Neural cell (in vitro differentiated cells): ENCODE measurements around the gene SRF. TPM values are rescaled to one million over a fixed set of nuclear protein-coding genes. Genes with fewer than 3 reads are reported as not detected.

Experiments
- H2AFZ ChIP-seq: fragments of 200-600, 300-800 bp; sonication (generic), shearing (Covaris generic); 2 replicates; pipeline ENCODE4 v1.6.0; 2014; ENCODE audit warnings: low read depth, mild to moderate bottlenecking, antibody characterized with exemption, low read length, moderate library complexity
- H3F3A ChIP-seq: fragments of 200-600 bp; shearing (Covaris generic); 2 replicates; pipeline ENCODE4 v1.6.1; 2016; ENCODE audit warnings: mild to moderate bottlenecking, moderate library complexity, mixed read lengths, antibody characterized with exemption, low read length; ENCODE audit not compliant: insufficient read depth, poor library complexity, severe bottlenecking
- H3K27ac ChIP-seq: fragments of 200-600, 300-800 bp; sonication (generic), shearing (Covaris generic); 2 replicates; pipeline ENCODE4 v1.5.1; 2014; ENCODE audit warnings: mild to moderate bottlenecking, low read length, moderate library complexity
- H3K27me3 ChIP-seq: fragments of 300-800, 200-600 bp; sonication (generic), shearing (Covaris generic); 2 replicates; pipeline ENCODE4 v1.6.0; 2014; ENCODE audit warnings: mild to moderate bottlenecking, low read depth, low read length, moderate library complexity; ENCODE audit not compliant: insufficient read depth
- H3K36me3 ChIP-seq: fragments of 300-800, 200-600 bp; sonication (generic), shearing (Covaris generic); 2 replicates; pipeline ENCODE4 v1.5.1; 2014; ENCODE audit warnings: mild to moderate bottlenecking, antibody characterized with exemption, low read length, moderate library complexity; ENCODE audit not compliant: insufficient read depth
- H3K4me2 ChIP-seq: fragments of 300-800, 200-600 bp; sonication (generic), shearing (Covaris generic); 2 replicates; pipeline ENCODE4 v1.6.0; 2014; ENCODE audit warnings: mild to moderate bottlenecking, low read length
- H3K4me3 ChIP-seq: fragments of 300-800, 200-600 bp; sonication (generic), shearing (Covaris generic); 2 replicates; pipeline ENCODE4 v1.5.1; 2014; ENCODE audit warnings: mild to moderate bottlenecking, low read length, moderate library complexity
- H3K79me2 ChIP-seq: fragments of 200-600 bp; shearing (Covaris generic); replicated peaks from 2 replicates; pipeline ENCODE4 v1.6.0; 2014; ENCODE audit warnings: mild to moderate bottlenecking, low read length, moderate library complexity; ENCODE audit not compliant: insufficient read depth
- H3K9ac ChIP-seq: fragments of 300-800, 200-600 bp; sonication (generic), shearing (Covaris generic); 2 replicates; pipeline ENCODE4 v1.6.1; 2016; ENCODE audit warnings: mild to moderate bottlenecking, low read length, mixed read lengths
- H3K9me2 ChIP-seq: fragments of 200-600 bp; shearing (Covaris generic); 2 replicates; pipeline ENCODE4 v1.6.1; 2016; ENCODE audit warnings: mild to moderate bottlenecking, low read length, mixed read lengths; ENCODE audit not compliant: insufficient read depth
- H3K9me3 ChIP-seq: fragments of 200-600, 300-800 bp; sonication (generic), shearing (Covaris generic); 2 replicates; pipeline ENCODE4 v1.6.1; 2016; ENCODE audit warnings: mild to moderate bottlenecking, mixed run types, low read length, moderate library complexity, mixed read lengths
- H4K20me1 ChIP-seq: fragments of 200-600 bp; shearing (Covaris generic); 2 replicates; pipeline ENCODE4 v1.6.1; 2016; ENCODE audit warnings: mild to moderate bottlenecking, mixed run types; ENCODE audit not compliant: insufficient read depth
- EP300 ChIP-seq: fragments of 450-650 bp; conservative IDR thresholded peaks from 2 replicates; pipeline ENCODE4 v1.6.1; 2014; ENCODE audit warnings: antibody characterized with exemption, mild to moderate bottlenecking, moderate library complexity; ENCODE audit not compliant: poor library complexity, severe bottlenecking
- EZH2 ChIP-seq: fragments of 200-600, 300-800 bp; shearing (Covaris generic), sonication (generic); IDR thresholded peaks from 2 replicates; pipeline ENCODE4 v1.6.1; 2014; ENCODE audit warnings: antibody characterized with exemption, low read length, borderline replicate concordance, mild to moderate bottlenecking; ENCODE audit not compliant: insufficient read depth, poor library complexity, severe bottlenecking
- MXI1 ChIP-seq: fragments of 450-650 bp; conservative IDR thresholded peaks from 2 replicates; pipeline ENCODE4 v1.6.1; 2014; ENCODE audit warnings: antibody characterized with exemption, mild to moderate bottlenecking; ENCODE audit not compliant: poor library complexity, severe bottlenecking
- POLR2AphosphoS5 ChIP-seq: IDR thresholded peaks from 2 replicates; pipeline ENCODE4 v1.6.1; 2012
- RAD21 ChIP-seq: fragments of 450-650 bp; conservative IDR thresholded peaks from 2 replicates; pipeline ENCODE4 v1.6.1; 2014; ENCODE audit warnings: antibody characterized with exemption, mild to moderate bottlenecking, moderate library complexity
- SMC3 ChIP-seq: fragments of 450-650 bp; conservative IDR thresholded peaks from 2 replicates; pipeline ENCODE4 v1.6.1; 2014; ENCODE audit warnings: antibody characterized with exemption, mild to moderate bottlenecking, moderate library complexity; ENCODE audit not compliant: poor library complexity
- TAF1 ChIP-seq: IDR thresholded peaks from 2 replicates; pipeline ENCODE4 v1.6.1; 2012; ENCODE audit warnings: low read depth
- polyA plus RNA-seq: library from polyadenylated mRNA; depleted of rRNA; stranded (reverse); fragments of >200 nt; gene quantifications from 2 replicates; pipeline ENCODE4 v1.2.3, GENCODE V29; 2014
- TF ChIP-seq, protein P1 (sequence below): fragments of 450-650 bp; IDR thresholded peaks from 2 replicates; pipeline ENCODE4 v1.5.1; 2014; ENCODE audit warnings: antibody characterized with exemption, mild to moderate bottlenecking, moderate library complexity; ENCODE audit not compliant: poor library complexity, severe bottlenecking
- TF ChIP-seq, protein P2 (sequence below): IDR thresholded peaks from 2 replicates; pipeline ENCODE4 v1.6.1; 2012; ENCODE audit warnings: borderline replicate concordance

SRF gene
- polyA plus RNA-seq, 1 donor from 2014 or later = 24.8 TPM

GRCh38 chr6:43202451-43202850 is 31.4 kb downstream of the SRF start:
- no peaks in the 10 kb centered on the region for H4K20me1 ChIP-seq
- no peak overlapping the region for H3K27ac ChIP-seq
- H3F3A ChIP-seq = no peaks in the 10 kb centered on the region
- TF ChIP-seq POLR2AphosphoS5 (no peak), EZH2 (no peak), SMC3 (no peak)
- TF ChIP-seq, protein P1, sequence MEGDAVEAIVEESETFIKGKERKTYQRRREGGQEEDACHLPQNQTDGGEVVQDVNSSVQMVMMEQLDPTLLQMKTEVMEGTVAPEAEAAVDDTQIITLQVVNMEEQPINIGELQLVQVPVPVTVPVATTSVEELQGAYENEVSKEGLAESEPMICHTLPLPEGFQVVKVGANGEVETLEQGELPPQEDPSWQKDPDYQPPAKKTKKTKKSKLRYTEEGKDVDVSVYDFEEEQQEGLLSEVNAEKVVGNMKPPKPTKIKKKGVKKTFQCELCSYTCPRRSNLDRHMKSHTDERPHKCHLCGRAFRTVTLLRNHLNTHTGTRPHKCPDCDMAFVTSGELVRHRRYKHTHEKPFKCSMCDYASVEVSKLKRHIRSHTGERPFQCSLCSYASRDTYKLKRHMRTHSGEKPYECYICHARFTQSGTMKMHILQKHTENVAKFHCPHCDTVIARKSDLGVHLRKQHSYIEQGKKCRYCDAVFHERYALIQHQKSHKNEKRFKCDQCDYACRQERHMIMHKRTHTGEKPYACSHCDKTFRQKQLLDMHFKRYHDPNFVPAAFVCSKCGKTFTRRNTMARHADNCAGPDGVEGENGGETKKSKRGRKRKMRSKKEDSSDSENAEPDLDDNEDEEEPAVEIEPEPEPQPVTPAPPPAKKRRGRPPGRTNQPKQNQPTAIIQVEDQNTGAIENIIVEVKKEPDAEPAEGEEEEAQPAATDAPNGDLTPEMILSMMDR = no peak
- TF ChIP-seq, protein P2, sequence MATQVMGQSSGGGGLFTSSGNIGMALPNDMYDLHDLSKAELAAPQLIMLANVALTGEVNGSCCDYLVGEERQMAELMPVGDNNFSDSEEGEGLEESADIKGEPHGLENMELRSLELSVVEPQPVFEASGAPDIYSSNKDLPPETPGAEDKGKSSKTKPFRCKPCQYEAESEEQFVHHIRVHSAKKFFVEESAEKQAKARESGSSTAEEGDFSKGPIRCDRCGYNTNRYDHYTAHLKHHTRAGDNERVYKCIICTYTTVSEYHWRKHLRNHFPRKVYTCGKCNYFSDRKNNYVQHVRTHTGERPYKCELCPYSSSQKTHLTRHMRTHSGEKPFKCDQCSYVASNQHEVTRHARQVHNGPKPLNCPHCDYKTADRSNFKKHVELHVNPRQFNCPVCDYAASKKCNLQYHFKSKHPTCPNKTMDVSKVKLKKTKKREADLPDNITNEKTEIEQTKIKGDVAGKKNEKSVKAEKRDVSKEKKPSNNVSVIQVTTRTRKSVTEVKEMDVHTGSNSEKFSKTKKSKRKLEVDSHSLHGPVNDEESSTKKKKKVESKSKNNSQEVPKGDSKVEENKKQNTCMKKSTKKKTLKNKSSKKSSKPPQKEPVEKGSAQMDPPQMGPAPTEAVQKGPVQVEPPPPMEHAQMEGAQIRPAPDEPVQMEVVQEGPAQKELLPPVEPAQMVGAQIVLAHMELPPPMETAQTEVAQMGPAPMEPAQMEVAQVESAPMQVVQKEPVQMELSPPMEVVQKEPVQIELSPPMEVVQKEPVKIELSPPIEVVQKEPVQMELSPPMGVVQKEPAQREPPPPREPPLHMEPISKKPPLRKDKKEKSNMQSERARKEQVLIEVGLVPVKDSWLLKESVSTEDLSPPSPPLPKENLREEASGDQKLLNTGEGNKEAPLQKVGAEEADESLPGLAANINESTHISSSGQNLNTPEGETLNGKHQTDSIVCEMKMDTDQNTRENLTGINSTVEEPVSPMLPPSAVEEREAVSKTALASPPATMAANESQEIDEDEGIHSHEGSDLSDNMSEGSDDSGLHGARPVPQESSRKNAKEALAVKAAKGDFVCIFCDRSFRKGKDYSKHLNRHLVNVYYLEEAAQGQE = no peak
- no peaks in the 10 kb centered on the region for H3K9me2 ChIP-seq
- H3K4me2 ChIP-seq = no peak overlapping the region
- no peak overlapping the region for H3K4me3 ChIP-seq
- H3K9me3 ChIP-seq = no peaks in the 10 kb centered on the region
- no peak overlapping the region for H3K9ac ChIP-seq
- no peak overlapping the region for H2AFZ ChIP-seq
- H3K27me3 ChIP-seq = no peaks in the 10 kb centered on the region
- H3K36me3 ChIP-seq = no peaks in the 10 kb centered on the region
- no peaks in the 10 kb centered on the region for H3K79me2 ChIP-seq

DNA sequence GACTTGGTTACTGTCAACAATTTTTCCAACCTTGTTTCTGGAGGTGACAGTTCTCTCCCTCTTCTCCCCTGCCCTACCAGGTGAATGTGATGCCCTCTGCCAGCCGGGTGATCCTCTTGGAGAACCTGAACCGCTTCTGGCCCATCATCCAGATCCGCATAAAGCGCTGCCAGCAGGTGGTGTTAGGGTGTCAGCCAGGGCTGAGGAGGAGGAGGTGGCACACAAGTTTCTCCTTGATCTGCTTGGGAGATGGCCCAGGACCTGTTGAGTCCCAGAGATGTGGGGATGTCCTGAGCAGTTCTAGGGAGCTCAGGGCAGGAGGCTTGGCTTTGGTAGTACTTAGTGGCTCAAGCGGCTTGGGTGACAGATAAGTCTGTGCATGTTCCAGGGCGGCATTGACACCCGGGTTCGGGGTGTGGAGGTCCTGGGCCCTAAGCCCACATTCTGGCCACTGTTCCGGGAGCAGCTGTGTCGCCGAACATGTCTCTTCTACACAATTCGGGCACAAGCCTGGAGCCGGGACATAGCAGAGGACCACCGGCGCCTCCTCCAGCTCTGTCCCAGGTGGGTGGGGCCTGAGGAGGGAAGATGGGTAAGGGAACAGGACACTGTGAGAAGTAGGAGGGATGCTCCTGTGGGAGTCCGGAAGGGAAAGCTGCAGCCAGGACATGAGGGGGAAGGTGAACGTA is 32.1 kb downstream of the SRF start:
- H3K9me3 ChIP-seq = no peaks in the 10 kb centered on the region
- H3F3A ChIP-seq = no peaks in the 10 kb centered on the region
- H3K4me2 ChIP-seq = no peak overlapping the region
- H4K20me1 ChIP-seq = no peaks in the 10 kb centered on the region
- no peak overlapping the region for H3K27ac ChIP-seq
- no peaks in the 10 kb centered on the region for H3K27me3 ChIP-seq
- no peaks in the 10 kb centered on the region for H3K79me2 ChIP-seq
- no peak overlapping the region for H3K4me3 ChIP-seq
- no peak overlapping the region for H2AFZ ChIP-seq
- no peak overlapping the region for H3K9ac ChIP-seq
- H3K9me2 ChIP-seq = no peaks in the 10 kb centered on the region
- no peaks in the 10 kb centered on the region for H3K36me3 ChIP-seq
- TF ChIP-seq POLR2AphosphoS5 (no peak), RAD21 (no peak), TAF1 (no peak), MXI1 (no peak), SMC3 (no peak), EZH2 (no peak), EP300 (no peak)
- TF ChIP-seq, protein P1 = no peak
- TF ChIP-seq, protein P2 = no peak
